HepG2 (cell line): Measurements from ENCODE around the gene MYCBPAP. TPM values are rescaled to one million over a fixed set of nuclear protein-coding genes. Genes with fewer than 3 reads are reported as not detected.

Experiments used
- ARHGAP35 ChIP-seq: sonication (generic); formaldehyde crosslinking; IDR thresholded peaks from 2 replicates; pipeline ENCODE4 v1.9.0; 2022; ENCODE audit warnings: mild to moderate bottlenecking, inconsistent platforms, moderate library complexity, missing genetic modification reagents, borderline replicate concordance
- ARID5B ChIP-seq: IDR thresholded peaks from 2 replicates; pipeline ENCODE4 v1.4.0; 2020; ENCODE audit warnings: mild to moderate bottlenecking, missing genetic modification reagents
- CERS6 ChIP-seq: sonication (generic); formaldehyde crosslinking; IDR thresholded peaks from 2 replicates; pipeline ENCODE4 v1.5.0; 2020; ENCODE audit warnings: missing genetic modification reagents
- ERF ChIP-seq: IDR thresholded peaks from 2 replicates; pipeline ENCODE4 v1.6.1; 2018; ENCODE audit warnings: missing biosample characterization, missing genetic modification reagents
- FOXA1 ChIP-seq, 2 experiments: fragments of 450-650 bp in 1 of 2; sonication (generic) in 1 of 2; formaldehyde crosslinking in 1 of 2; IDR thresholded peaks; 2 replicates each; pipeline versions ENCODE4 v1.4.0 to v1.6.1; 2016 to 2020; ENCODE audit warnings: missing genetic modification reagents in 1 of 2
- HINFP ChIP-seq: sonication (generic); formaldehyde crosslinking; IDR thresholded peaks from 2 replicates; pipeline ENCODE4 v1.4.0; 2020; ENCODE audit warnings: low read depth, mild to moderate bottlenecking, missing genetic modification reagents
- HOXA5 ChIP-seq: sonication (generic); formaldehyde crosslinking; IDR thresholded peaks from 2 replicates; pipeline ENCODE4 v1.4.0; 2020; ENCODE audit warnings: missing genetic modification reagents
- POLR2G ChIP-seq: fragments of 200-400 bp; formaldehyde crosslinking; IDR thresholded peaks from 2 replicates; pipeline ENCODE4 v1.6.1; 2018; ENCODE audit warnings: mild to moderate bottlenecking, low read depth, low read length, moderate library complexity
- SP5 ChIP-seq: IDR thresholded peaks from 2 replicates; pipeline ENCODE4 v1.6.1; 2016; ENCODE audit warnings: low read depth, borderline replicate concordance
- TFDP1 ChIP-seq: IDR thresholded peaks from 2 replicates; pipeline ENCODE4 v1.6.1; 2016; ENCODE audit warnings: missing compliant biosample characterization, missing genetic modification reagents, borderline replicate concordance
- ZBTB7B ChIP-seq: sonication (generic); formaldehyde crosslinking; IDR thresholded peaks from 2 replicates; pipeline ENCODE4 v1.4.0; 2020; ENCODE audit warnings: missing genetic modification reagents
- ZGPAT ChIP-seq: IDR thresholded peaks from 2 replicates; pipeline ENCODE4 v1.6.1; 2016; ENCODE audit warnings: mild to moderate bottlenecking
- ZNF282 ChIP-seq: fragments of 450-650 bp; IDR thresholded peaks from 2 replicates; pipeline ENCODE4 v1.6.1; 2018; ENCODE audit not compliant: partially characterized antibody
- ZNF292 ChIP-seq: sonication (generic); formaldehyde crosslinking; IDR thresholded peaks from 2 replicates; pipeline ENCODE4 v1.8.1; 2022; ENCODE audit warnings: mild to moderate bottlenecking, low read depth, missing genetic modification reagents, borderline replicate concordance
- ZNF337 ChIP-seq: sonication (generic); formaldehyde crosslinking; IDR thresholded peaks from 2 replicates; pipeline ENCODE4 v1.5.1; 2020; ENCODE audit warnings: missing genetic modification reagents, low read depth, mild to moderate bottlenecking, borderline replicate concordance
- ZNF557 ChIP-seq: sonication (generic); formaldehyde crosslinking; IDR thresholded peaks from 2 replicates; pipeline ENCODE4 v1.4.0; 2020; ENCODE audit warnings: missing genetic modification reagents
- ZNF773 ChIP-seq: sonication (generic); formaldehyde crosslinking; IDR thresholded peaks from 2 replicates; pipeline ENCODE4 v1.4.0; 2020; ENCODE audit warnings: missing genetic modification reagents, borderline replicate concordance
- polyA plus RNA-seq, 8 experiments: library from polyadenylated mRNA; depleted of rRNA in 3 of 8; stranded (reverse) in 7 of 8; unstranded in 1 of 8; fragments of >200 nt; fragmentation: Illumina TruSeq in 4 of 8; extraction: Trizol in 4 of 8; gene quantifications; 2 replicates each; pipeline versions ENCODE4 v1.2.1 to v1.2.3, GENCODE V29; 2011 to 2016; ENCODE audit warnings: low read depth in 4 of 8, missing spikeins in 1 of 8, mixed read lengths in 1 of 8; ENCODE audit not compliant: insufficient read depth in 1 of 8
- total RNA-seq, 5 experiments: library from RNA; depleted of rRNA; stranded (reverse); fragments of >200 nt; fragmentation: Illumina TruSeq; extraction: Trizol; gene quantifications; 2 replicates each; pipeline ENCODE4 v1.2.3, GENCODE V29; 2016; ENCODE audit warnings: low read depth in 1 of 5

Gene MYCBPAP
- total and polyA plus RNA-seq, 2 of the 13 experiments (the other 11 are each of a cell fraction or from before 2014, with no cell fraction given): 0.22 to 0.24 TPM

GRCh38 chr17:50541716-50542688, 33.8 kb downstream of the MYCBPAP start (continued):
- no peak for TF ChIP-seq ZNF282
- TF ChIP-seq ARHGAP35 (CRISPR knock-in tag): peak; percentile 22; the same call in 1 of the 2 replicates
- TF ChIP-seq ZNF557 (CRISPR knock-in tag): no peak
- TF ChIP-seq CERS6 (CRISPR knock-in tag): no peak
- peak; percentile 74; the same call in 1 of the 2 replicates for TF ChIP-seq SP5 (CRISPR knock-in tag)
- TF ChIP-seq ZBTB7B: peak; percentile 66; the same call in 1 of the 2 replicates
- peak; percentile 77; the same call in 1 of the 2 replicates for TF ChIP-seq ZGPAT
- peak; percentile 79 for TF ChIP-seq HINFP
- TF ChIP-seq HOXA5 (CRISPR knock-in tag): peak; percentile 91
- TF ChIP-seq POLR2G: peak; percentile 92
- TF ChIP-seq ZNF337 (CRISPR knock-in tag): 0 out of 2 replicates have a peak, but pooled peaks have one; percentile 8
- TF ChIP-seq ARID5B (CRISPR knock-in tag): peak; percentile 35
- TF ChIP-seq FOXA1 (IDR thresholded peaks at IDR 0.05): no peak
- peak; percentile 16; the same call in 1 of the 2 replicates for TF ChIP-seq FOXA1 (CRISPR knock-in tag; IDR thresholded peaks at IDR 0.05)
- TF ChIP-seq ERF (CRISPR knock-in tag): peak; percentile 80
- peak; percentile 88 for TF ChIP-seq TFDP1 (CRISPR knock-in tag)
- TF ChIP-seq ZNF292 (CRISPR knock-in tag): no peak
- TF ChIP-seq ZNF773 (CRISPR knock-in tag): peak; percentile 53; the same call in 1 of the 2 replicates
